ENCODE measurements around the gene AKAP6.

GRCh38 chr14:32621585-32621984, 292.5 kb downstream of the AKAP6 start:
- TF ChIP-seq CTCF (IDR thresholded peaks at IDR 0.05; ENCODE audit: low read length) (no peak), EZH2 (IDR thresholded peaks at IDR 0.05; ENCODE audit: borderline replicate concordance, low read length) (no peak)
